SK-N-SH (cell line): ENCODE data around the gene PLK2. TPM values are rescaled to one million over a fixed set of nuclear protein-coding genes. Genes with fewer than 3 reads are reported as not detected.

ENCODE experiments used
- CTCF ChIA-PET: fragments of 300-600, 350-600 bp; formaldehyde crosslinking; extraction: SDS; loops from one replicate; lab custom pipeline; 2021; lab: Yijun Ruan, JAX
- POLR2A ChIA-PET: fragments of 350-600 bp; sonication (Branson Sonifier 250); formaldehyde crosslinking; extraction: SDS; loops from one replicate; lab custom pipeline; 2020; ENCODE audit warnings: antibody characterized with exemption, inconsistent platforms; lab: Yijun Ruan, JAX
- DNase-seq: peaks from one replicate; pipeline ENCODE4 v3.0.0; 2012
- H2AFZ ChIP-seq: fragments of 200-600 bp; sonication (generic); 2 replicates; pipeline ENCODE4 v1.8.1; 2016; ENCODE audit warnings: antibody characterized with exemption, mild to moderate bottlenecking, low read depth
- H3F3A ChIP-seq: fragments of 200-600 bp; sonication (generic); replicated peaks from 2 replicates; pipeline ENCODE3; 2016; ENCODE audit warnings: antibody characterized with exemption, mild to moderate bottlenecking; ENCODE audit not compliant: insufficient read depth
- H3K27ac ChIP-seq, 2 experiments: fragments of 200-500 bp in 1 of 2; fragments of 200-600 bp in 1 of 2; sonication (Bioruptor generic) in 1 of 2; sonication (generic), shearing (Covaris generic) in 1 of 2; 2 replicates each; pipeline versions ENCODE4 v1.5.1 to v1.6.1; 2014 to 2016; ENCODE audit warnings: low read depth in 2 of 2, inconsistent platforms in 1 of 2, low read length in 1 of 2, mild to moderate bottlenecking in 1 of 2, mixed read lengths in 1 of 2
- H3K27me3 ChIP-seq: fragments of 200-600 bp; sonication (generic), shearing (Covaris generic); 2 replicates; pipeline ENCODE4 v1.6.1; 2016; ENCODE audit warnings: mixed run types; ENCODE audit not compliant: insufficient read depth
- H3K36me3 ChIP-seq, 2 experiments: fragments of 200-500 bp in 1 of 2; fragments of 200-600 bp in 1 of 2; sonication (Bioruptor generic) in 1 of 2; sonication (generic) in 1 of 2; replicated peaks in 1 of 2; 2 replicates each; pipeline versions ENCODE3 to v1.5.1; 2014 to 2016; ENCODE audit warnings: low read length in 1 of 2, mild to moderate bottlenecking in 1 of 2; ENCODE audit not compliant: insufficient read depth in 2 of 2, control insufficient read depth in 1 of 2
- H3K4me1 ChIP-seq, 2 experiments: fragments of 200-500 bp in 1 of 2; fragments of 200-600 bp in 1 of 2; sonication (Bioruptor generic) in 1 of 2; sonication (generic), shearing (Covaris generic) in 1 of 2; 2 replicates each; pipeline versions ENCODE4 v1.5.1 to v1.6.1; 2014 to 2016; ENCODE audit warnings: low read depth in 1 of 2, low read length in 1 of 2, mixed run types in 1 of 2; ENCODE audit not compliant: insufficient read depth in 2 of 2, control insufficient read depth in 1 of 2
- H3K4me2 ChIP-seq: fragments of 200-600 bp; sonication (generic), shearing (Covaris generic); 2 replicates; pipeline ENCODE4 v1.6.1; 2017; ENCODE audit warnings: mixed run types
- H3K4me3 ChIP-seq, 2 experiments: fragments of 200-500 bp in 1 of 2; fragments of 200-600 bp in 1 of 2; sonication (Bioruptor generic) in 1 of 2; sonication (generic), shearing (Covaris generic) in 1 of 2; 2 replicates each; pipeline versions ENCODE4 v1.5.1 to v1.8.1; 2014 to 2016; ENCODE audit warnings: low read depth in 2 of 2, inconsistent platforms in 1 of 2, low read length in 1 of 2, mild to moderate bottlenecking in 1 of 2, mixed read lengths in 1 of 2, moderate library complexity in 1 of 2
- H3K79me2 ChIP-seq: fragments of 200-600 bp; sonication (generic); 2 replicates; pipeline ENCODE4 v1.8.1; 2017; ENCODE audit warnings: mild to moderate bottlenecking; ENCODE audit not compliant: insufficient read depth
- H3K9ac ChIP-seq: fragments of 200-600 bp; sonication (generic); 2 replicates; pipeline ENCODE4 v1.6.1; 2017; ENCODE audit warnings: mixed run types
- H3K9me2 ChIP-seq: fragments of 200-600 bp; sonication (generic); 2 replicates; pipeline ENCODE4 v1.6.1; 2017; ENCODE audit warnings: mixed run types
- H3K9me3 ChIP-seq: fragments of 200-600 bp; sonication (generic); 2 replicates; pipeline ENCODE4 v1.6.1; 2017; ENCODE audit warnings: mixed run types, mild to moderate bottlenecking, moderate library complexity
- H4K20me1 ChIP-seq: fragments of 200-600 bp; sonication (generic); 2 replicates; pipeline ENCODE4 v1.6.1; 2017; ENCODE audit warnings: mild to moderate bottlenecking, mixed run types; ENCODE audit not compliant: insufficient read depth
- CHD2 ChIP-seq: fragments of 150-350 bp; IDR thresholded peaks from 2 replicates; pipeline ENCODE4 v1.6.1; 2018; ENCODE audit warnings: low read length; ENCODE audit not compliant: partially characterized antibody
- CTCF ChIP-seq: fragments of 200-600 bp; sonication (generic); IDR thresholded peaks from 2 replicates; pipeline ENCODE4 v1.6.1; 2017; ENCODE audit warnings: antibody characterized with exemption, mild to moderate bottlenecking, moderate library complexity
- EP300 ChIP-seq, 2 experiments: IDR thresholded peaks; 2 replicates each; pipeline versions ENCODE4 v1.4.0 to v1.6.1; 2012; ENCODE audit warnings: borderline replicate concordance in 1 of 2, low read depth in 1 of 2, low read length in 1 of 2
- FOSL2 ChIP-seq: IDR thresholded peaks from 2 replicates; pipeline ENCODE4 v1.4.0; 2012; ENCODE audit warnings: low read depth, mild to moderate bottlenecking, moderate library complexity, borderline replicate concordance
- GABPA ChIP-seq: IDR thresholded peaks from 2 replicates; pipeline ENCODE4 v1.4.0; 2012; ENCODE audit warnings: low read depth, mild to moderate bottlenecking
- GATA2 ChIP-seq: sonication (generic); formaldehyde crosslinking; IDR thresholded peaks from 2 replicates; pipeline ENCODE4 v1.5.0; 2020; ENCODE audit warnings: mild to moderate bottlenecking, missing genetic modification reagents
- JUND ChIP-seq: IDR thresholded peaks from 2 replicates; pipeline ENCODE4 v1.4.0; 2012
- MEF2A ChIP-seq: IDR thresholded peaks from 2 replicates; pipeline ENCODE4 v1.4.0; 2012; ENCODE audit warnings: low read depth, borderline replicate concordance
- MXI1 ChIP-seq: IDR thresholded peaks from 2 replicates; pipeline ENCODE4 v1.6.1; 2012; ENCODE audit warnings: mild to moderate bottlenecking, low read depth, low read length, improper control_type of control experiment
- NFIC ChIP-seq: IDR thresholded peaks from 2 replicates; pipeline ENCODE4 v1.4.0; 2012; ENCODE audit warnings: borderline replicate concordance
- PBX3 ChIP-seq: IDR thresholded peaks from 2 replicates; pipeline ENCODE4; 2012
- RAD21 ChIP-seq: IDR thresholded peaks from 2 replicates; pipeline ENCODE4 v1.6.1; 2012; ENCODE audit warnings: mild to moderate bottlenecking, low read length
- RCOR1 ChIP-seq: fragments of 150-350 bp; IDR thresholded peaks from 2 replicates; pipeline ENCODE4 v1.6.1; 2017; ENCODE audit warnings: antibody characterized with exemption, low read length
- SMC3 ChIP-seq: IDR thresholded peaks from 2 replicates; pipeline ENCODE4 v1.6.1; 2012; ENCODE audit warnings: low read depth, low read length, improper control_type of control experiment
- TAF1 ChIP-seq: IDR thresholded peaks from 2 replicates; pipeline ENCODE4 v1.6.1; 2012; ENCODE audit warnings: low read depth, mild to moderate bottlenecking, low read length, moderate library complexity, borderline replicate concordance
- TCF12 ChIP-seq: IDR thresholded peaks from 2 replicates; pipeline ENCODE4 v1.4.0; 2012
- TEAD4 ChIP-seq: IDR thresholded peaks from 2 replicates; pipeline ENCODE4 v1.4.0; 2012; ENCODE audit warnings: mild to moderate bottlenecking, borderline replicate concordance; ENCODE audit not compliant: insufficient read depth
- USF1 ChIP-seq: IDR thresholded peaks from 2 replicates; pipeline ENCODE4 v1.4.0; 2012; ENCODE audit warnings: low read depth, borderline replicate concordance
- USF2 ChIP-seq: fragments of 150-350 bp; IDR thresholded peaks from 2 replicates; pipeline ENCODE4 v1.6.1; 2017; ENCODE audit warnings: antibody characterized with exemption, low read length, low read depth, borderline replicate concordance
- YY1 ChIP-seq: IDR thresholded peaks from 2 replicates; pipeline ENCODE4 v1.4.0; 2012; ENCODE audit warnings: low read depth, mild to moderate bottlenecking
- ZBTB33 ChIP-seq: IDR thresholded peaks from 2 replicates; pipeline ENCODE4 v1.4.0; 2012; ENCODE audit warnings: low read depth, borderline replicate concordance
- WGBS: methylation state at CpG from one replicate; pipeline ENCODE4 v1.1.6; 2017; ENCODE audit warnings: low lambda C conversion rate; 5-methylcytosine and 5-hydroxymethylcytosine counted together
- polyA plus RNA-seq, 3 experiments: library from polyadenylated mRNA; depleted of rRNA; stranded (reverse); fragments of >200 nt; gene quantifications; 2 replicates each; pipeline ENCODE4 v1.2.3, GENCODE V29; 2012

The PLK2 gene
- polyA plus RNA-seq, 1 of the 3 experiments (the other 2 are of a cell fraction), result 157 TPM

DNA sequence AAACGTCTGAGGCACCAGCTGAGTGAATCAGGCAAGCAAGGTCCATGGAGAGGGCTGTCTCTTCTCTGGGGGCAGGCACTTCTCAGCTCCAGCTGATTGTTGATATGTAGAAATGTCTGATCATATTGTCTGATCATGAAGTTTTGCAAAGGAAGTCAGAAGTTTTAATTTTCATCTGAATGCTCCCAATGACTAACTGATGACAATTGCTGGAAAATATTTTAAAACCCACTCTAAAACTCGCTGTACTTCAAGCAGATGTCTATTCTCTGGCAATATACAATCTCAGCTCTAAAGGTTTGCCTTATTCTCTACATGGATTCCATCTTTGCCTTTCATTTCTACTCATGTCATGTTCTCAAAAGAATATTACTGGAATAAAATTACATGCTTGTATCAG is 12.7 kb downstream of the PLK2 start:
- H3K9ac ChIP-seq, result no peak overlapping the region
- no peaks in the 10 kb centered on the region for H3K4me1 ChIP-seq
- no peak overlapping the region for H3K4me2 ChIP-seq
- POLR2A ChIA-PET, result no interaction called here
- H3K4me3 ChIP-seq, result no peak overlapping the region
- H4K20me1 ChIP-seq, result no peaks in the 10 kb centered on the region
- H3F3A ChIP-seq, result peaks cover 26% of the 10 kb centered on the region
- 21% methylated on average over 2 of the region's 2 CpGs for WGBS
- peak overlapping the region in 1 of 2 experiments; percentile 43; a peak in 2 of 4 replicates for H3K27ac ChIP-seq
- CTCF ChIA-PET, result interaction anchor here (1.2 to 6.9 kb wide), 4 partner anchors 13 to 1149 kb away, joined by 3 to 45 read pairs (median 4); partner anchors contain the start of gene PLK2
- H2AFZ ChIP-seq, result no peak overlapping the region
- H3K79me2 ChIP-seq, result no peaks in the 10 kb centered on the region
- no peaks in the 10 kb centered on the region for H3K9me3 ChIP-seq
- peak; percentile 39; the same call in 1 of the 2 replicates for TF ChIP-seq TCF12
- no peak for TF ChIP-seq EP300 (IDR thresholded peaks at IDR 0.05; ENCODE audit: borderline replicate concordance in 1 of 2, low read depth in 1 of 2, low read length in 1 of 2)
- TF ChIP-seq JUND, result peak; percentile 29; the same call in 1 of the 2 replicates
- TF ChIP-seq FOSL2, result peak; percentile 52; the same call in 1 of the 2 replicates
- TF ChIP-seq PBX3, result peak; percentile 47
- H3K27me3 ChIP-seq, result no peaks in the 10 kb centered on the region
- H3K36me3 ChIP-seq, result no peaks in the 10 kb centered on the region
- H3K9me2 ChIP-seq, result no peaks in the 10 kb centered on the region
- no peak for DNase-seq

DNA sequence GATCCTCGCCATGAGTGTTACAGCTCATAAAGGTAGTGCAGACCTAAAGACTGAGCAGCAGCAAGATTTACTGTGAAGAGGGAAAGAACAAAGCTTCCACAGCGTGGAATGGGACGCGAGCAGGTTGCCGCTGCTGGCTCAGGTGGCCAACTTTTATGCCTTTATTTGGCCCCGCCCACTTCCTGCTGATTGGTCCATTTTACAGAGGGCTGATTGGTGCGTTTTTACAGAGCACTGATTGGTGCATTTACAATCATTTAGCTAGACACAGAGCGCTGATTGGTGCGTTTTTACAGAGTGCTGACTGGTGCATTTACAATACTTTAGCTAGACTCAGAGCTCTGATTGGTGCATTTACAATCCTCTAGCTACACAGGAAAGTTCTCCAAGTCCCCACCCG is 13.9 kb downstream of the PLK2 start:
- Histone ChIP-seq H3K9me3 (no peaks in the 10 kb centered on the region), H2AFZ (no peak overlapping the region), H3K36me3 (no peaks in the 10 kb centered on the region), H3K4me1 (no peaks in the 10 kb centered on the region), H3K9ac (no peak overlapping the region), H3F3A (peaks cover 17% of the 10 kb centered on the region), H3K79me2 (no peaks in the 10 kb centered on the region), H3K4me3 (no peak overlapping the region), H3K4me2 (no peak overlapping the region), H3K9me2 (no peaks in the 10 kb centered on the region), H4K20me1 (no peaks in the 10 kb centered on the region), H3K27ac (no peak overlapping the region), H3K27me3 (no peaks in the 10 kb centered on the region)
- CTCF ChIA-PET, result interaction anchor here (6.9 kb wide), 1 partner anchor 15 kb away, joined by 45 read pairs; the partner anchor contains the start of gene PLK2
- WGBS, result 76% methylated on average over 10 of the region's 10 CpGs
- no peak for DNase-seq
- POLR2A ChIA-PET, result no interaction called here
- TF ChIP-seq MEF2A, result no peak
- no peak for TF ChIP-seq GATA2 (CRISPR knock-in tag)
- TF ChIP-seq ZBTB33, result no peak
- no peak for TF ChIP-seq MXI1
- no peak for TF ChIP-seq GABPA
- no peak for TF ChIP-seq YY1
- no peak for TF ChIP-seq RCOR1
- TF ChIP-seq TEAD4, result no peak
- no peak for TF ChIP-seq USF2
- TF ChIP-seq RAD21, result no peak
- TF ChIP-seq USF1, result no peak
- TF ChIP-seq NFIC, result no peak
- TF ChIP-seq TCF12, result no peak
- TF ChIP-seq CTCF, result no peak
- no peak for TF ChIP-seq TAF1
- no peak for TF ChIP-seq SMC3
- no peak for TF ChIP-seq CHD2
